ENCODE measurements around the gene GSTO1. TPM values are rescaled to one million over a fixed set of nuclear protein-coding genes. Genes with fewer than 3 reads are reported as not detected.

The GSTO1 gene
- polyA plus RNA-seq, 3 donors: 131 to 581 (median 495) TPM

- H3K36me3 ChIP-seq (replicated peaks in 1 of 2; ENCODE audit: control insufficient read depth in 1 of 2, insufficient read depth in 2 of 2, low read length in 2 of 2): peaks cover 85 to 97% of the 10 kb centered on the region in 2 donors
- peaks cover 86% of the 10 kb centered on the region in 2 donors for H3K36me3 Mint-ChIP-seq
- intact Hi-C loops (cut with micrococcal nuclease): loop anchor here in 1 of 2 donors (10.0 kb wide), 1 partner anchor 347 kb away; the partner anchor contains the start of gene STN1
- H3K4me3 ChIP-seq (replicated peaks in 1 of 3; ENCODE audit: low read depth in 2 of 3, low read length in 3 of 3): no peak overlapping the region
- no peak for TF ChIP-seq CTCF (IDR thresholded peaks at IDR 0.05)
- peaks cover 79% of the 10 kb centered on the region for H4K20me1 ChIP-seq (ENCODE audit: insufficient read depth, low read length)
- H3K4me1 Mint-ChIP-seq: peaks cover 51% of the 10 kb centered on the region
- H3K4me2 ChIP-seq (replicated peaks; ENCODE audit: extremely low read depth, low read length, poor library complexity, severe bottlenecking): no peak overlapping the region
- 100% methylated on average over 1 of the region's 5 CpGs for WGBS (ENCODE audit: insufficient coverage)
- no peaks in the 10 kb centered on the region for H3K9me3 Mint-ChIP-seq
- H3K27ac Mint-ChIP-seq: peak overlapping the region in 5 of 7 donors; percentile 45 to 94 (median 80)
- H3K27ac ChIP-seq (ENCODE audit: low read depth in 1 of 2, low read length in 2 of 2): peak overlapping the region in 1 of 2 donors; percentile 81
- no peaks in the 10 kb centered on the region for H3K27me3 Mint-ChIP-seq (ENCODE audit: low read depth in 3 of 3)
- H3K27me3 ChIP-seq (ENCODE audit: control insufficient read depth in 2 of 2, insufficient read depth in 2 of 2, low read length in 2 of 2): no peaks in the 10 kb centered on the region
- H3K9me3 ChIP-seq (replicated peaks in 1 of 2; ENCODE audit: control insufficient read depth in 1 of 2, insufficient read depth in 1 of 2, low read length in 2 of 2): no peaks in the 10 kb centered on the region
- H3K4me3 Mint-ChIP-seq: no peak overlapping the region
- no peak for DNase-seq
- H3K79me2 ChIP-seq (ENCODE audit: insufficient read depth, low read length): peaks cover 93% of the 10 kb centered on the region
- H3K9ac ChIP-seq (ENCODE audit: insufficient read depth, low read length, poor library complexity, severe bottlenecking): no peak overlapping the region
- no peak overlapping the region for H2AFZ ChIP-seq (ENCODE audit: insufficient read depth, low read depth, low read length, poor library complexity, severe bottlenecking)
- H3K4me1 ChIP-seq (ENCODE audit: control insufficient read depth in 1 of 2, insufficient read depth in 2 of 2, low read length in 2 of 2): peaks cover 39 to 46% of the 10 kb centered on the region in 2 donors
Observed at GRCh38 chr10:104262055-104262454, 7.4 kb downstream of the GSTO1 start.

GRCh38 chr10:104264783-104265182 is 10.1 kb downstream of the GSTO1 start:
- H3K9ac ChIP-seq (ENCODE audit: insufficient read depth, low read length, poor library complexity, severe bottlenecking): no peak overlapping the region
- H3K4me2 ChIP-seq (replicated peaks; ENCODE audit: extremely low read depth, low read length, poor library complexity, severe bottlenecking): no peak overlapping the region
- intact Hi-C loops (cut with micrococcal nuclease): loop anchor here in 1 of 2 donors (5.0 to 10.0 kb wide), 2 partner anchors 32 to 350 kb away; partner anchors contain the start of genes CFAP43 and STN1
- TF ChIP-seq CTCF (IDR thresholded peaks at IDR 0.05): no peak
- no peak overlapping the region for H3K4me3 ChIP-seq (replicated peaks in 1 of 3; ENCODE audit: low read depth in 2 of 3, low read length in 3 of 3)
- H3K9me3 Mint-ChIP-seq: no peaks in the 10 kb centered on the region
- no peak overlapping the region for H3K27ac ChIP-seq (ENCODE audit: low read depth in 1 of 2, low read length in 2 of 2)
- peaks cover 30 to 42% of the 10 kb centered on the region in 2 donors for H3K4me1 ChIP-seq (ENCODE audit: control insufficient read depth in 1 of 2, insufficient read depth in 2 of 2, low read length in 2 of 2)
- H3K36me3 ChIP-seq (replicated peaks in 1 of 2; ENCODE audit: control insufficient read depth in 1 of 2, insufficient read depth in 2 of 2, low read length in 2 of 2): peaks cover 70 to 79% of the 10 kb centered on the region in 2 donors
- H3K4me1 Mint-ChIP-seq: peaks cover 47% of the 10 kb centered on the region
- no peaks in the 10 kb centered on the region for H3K27me3 ChIP-seq (ENCODE audit: control insufficient read depth in 2 of 2, insufficient read depth in 2 of 2, low read length in 2 of 2)
- H3K9me3 ChIP-seq (replicated peaks in 1 of 2; ENCODE audit: control insufficient read depth in 1 of 2, insufficient read depth in 1 of 2, low read length in 2 of 2): no peaks in the 10 kb centered on the region
- H3K4me3 Mint-ChIP-seq: no peak overlapping the region
- 100% methylated on average over 1 of the region's 5 CpGs for WGBS (ENCODE audit: insufficient coverage)
- peaks cover 62% of the 10 kb centered on the region for H4K20me1 ChIP-seq (ENCODE audit: insufficient read depth, low read length)
- H3K79me2 ChIP-seq (ENCODE audit: insufficient read depth, low read length): peaks cover 83% of the 10 kb centered on the region
- H3K27me3 Mint-ChIP-seq (ENCODE audit: low read depth in 3 of 3): no peaks in the 10 kb centered on the region
- H3K27ac Mint-ChIP-seq: no peak overlapping the region
- peaks cover 70 to 72% of the 10 kb centered on the region in 2 donors for H3K36me3 Mint-ChIP-seq
- H2AFZ ChIP-seq (ENCODE audit: insufficient read depth, low read depth, low read length, poor library complexity, severe bottlenecking): no peak overlapping the region
- DNase-seq: no peak
